Keratinocyte (primary cell): ENCODE results near the gene LHFPL3.

Source experiments
- EZH2 ChIP-seq: IDR thresholded peaks from one replicate; pipeline ENCODE4 v1.6.1; 2012; ENCODE audit warnings: inconsistent platforms, mild to moderate bottlenecking, low read length, moderate library complexity
- TF ChIP-seq, protein P1 (sequence below), 3 experiments: IDR thresholded peaks in 1 of 3; conservative IDR thresholded peaks in 1 of 3; optimal IDR thresholded peaks in 1 of 3; 2 replicates in 2 of 3; 3 replicates in 1 of 3; pipeline versions ENCODE3 to v1.5.1; 2011; ENCODE audit warnings: low read length in 3 of 3, mild to moderate bottlenecking in 3 of 3, moderate library complexity in 2 of 3, control low read depth in 1 of 3, inconsistent platforms in 1 of 3; ENCODE audit not compliant: insufficient read depth in 2 of 3; ENCODE audit errors: extremely low read depth in 1 of 3

DNA sequence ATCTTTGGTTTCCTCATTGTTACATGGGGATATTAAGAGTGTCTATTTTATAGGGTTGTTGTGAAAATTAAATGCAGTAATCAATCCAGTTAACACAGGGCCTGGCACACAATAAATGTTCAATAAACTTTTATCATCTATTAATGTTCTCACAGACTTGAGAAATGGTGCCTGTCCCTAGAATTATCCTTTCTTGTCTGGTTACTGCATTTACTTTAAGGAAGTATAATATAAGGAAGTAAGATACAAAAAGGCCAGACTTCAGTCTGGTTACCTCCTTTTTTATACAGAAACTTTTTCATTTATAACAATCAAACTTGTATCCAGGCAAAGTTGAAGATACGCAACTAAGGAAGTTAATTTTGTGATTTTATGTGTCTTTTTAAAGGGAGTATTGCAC is 117.0 kb downstream of the LHFPL3 start:
- TF ChIP-seq, protein P1, sequence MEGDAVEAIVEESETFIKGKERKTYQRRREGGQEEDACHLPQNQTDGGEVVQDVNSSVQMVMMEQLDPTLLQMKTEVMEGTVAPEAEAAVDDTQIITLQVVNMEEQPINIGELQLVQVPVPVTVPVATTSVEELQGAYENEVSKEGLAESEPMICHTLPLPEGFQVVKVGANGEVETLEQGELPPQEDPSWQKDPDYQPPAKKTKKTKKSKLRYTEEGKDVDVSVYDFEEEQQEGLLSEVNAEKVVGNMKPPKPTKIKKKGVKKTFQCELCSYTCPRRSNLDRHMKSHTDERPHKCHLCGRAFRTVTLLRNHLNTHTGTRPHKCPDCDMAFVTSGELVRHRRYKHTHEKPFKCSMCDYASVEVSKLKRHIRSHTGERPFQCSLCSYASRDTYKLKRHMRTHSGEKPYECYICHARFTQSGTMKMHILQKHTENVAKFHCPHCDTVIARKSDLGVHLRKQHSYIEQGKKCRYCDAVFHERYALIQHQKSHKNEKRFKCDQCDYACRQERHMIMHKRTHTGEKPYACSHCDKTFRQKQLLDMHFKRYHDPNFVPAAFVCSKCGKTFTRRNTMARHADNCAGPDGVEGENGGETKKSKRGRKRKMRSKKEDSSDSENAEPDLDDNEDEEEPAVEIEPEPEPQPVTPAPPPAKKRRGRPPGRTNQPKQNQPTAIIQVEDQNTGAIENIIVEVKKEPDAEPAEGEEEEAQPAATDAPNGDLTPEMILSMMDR (optimal IDR thresholded peaks at IDR 0.05 in 1 of 3, IDR thresholded peaks at IDR 0.05 in 1 of 3, conservative IDR thresholded peaks at IDR 0.05 in 1 of 3; ENCODE audit: extremely low read depth in 1 of 3, insufficient read depth in 2 of 3, low read length in 3 of 3): no peak
- TF ChIP-seq EZH2: no peak
